Measurements from ENCODE around the gene PNPLA8. TPM values are rescaled to one million over a fixed set of nuclear protein-coding genes. Genes with fewer than 3 reads are reported as not detected.

Gene PNPLA8
- total RNA-seq, 1 experiment from 2014 or later, result 19.2 TPM

- TF ChIP-seq, protein P1, sequence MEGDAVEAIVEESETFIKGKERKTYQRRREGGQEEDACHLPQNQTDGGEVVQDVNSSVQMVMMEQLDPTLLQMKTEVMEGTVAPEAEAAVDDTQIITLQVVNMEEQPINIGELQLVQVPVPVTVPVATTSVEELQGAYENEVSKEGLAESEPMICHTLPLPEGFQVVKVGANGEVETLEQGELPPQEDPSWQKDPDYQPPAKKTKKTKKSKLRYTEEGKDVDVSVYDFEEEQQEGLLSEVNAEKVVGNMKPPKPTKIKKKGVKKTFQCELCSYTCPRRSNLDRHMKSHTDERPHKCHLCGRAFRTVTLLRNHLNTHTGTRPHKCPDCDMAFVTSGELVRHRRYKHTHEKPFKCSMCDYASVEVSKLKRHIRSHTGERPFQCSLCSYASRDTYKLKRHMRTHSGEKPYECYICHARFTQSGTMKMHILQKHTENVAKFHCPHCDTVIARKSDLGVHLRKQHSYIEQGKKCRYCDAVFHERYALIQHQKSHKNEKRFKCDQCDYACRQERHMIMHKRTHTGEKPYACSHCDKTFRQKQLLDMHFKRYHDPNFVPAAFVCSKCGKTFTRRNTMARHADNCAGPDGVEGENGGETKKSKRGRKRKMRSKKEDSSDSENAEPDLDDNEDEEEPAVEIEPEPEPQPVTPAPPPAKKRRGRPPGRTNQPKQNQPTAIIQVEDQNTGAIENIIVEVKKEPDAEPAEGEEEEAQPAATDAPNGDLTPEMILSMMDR (conservative IDR thresholded peaks at IDR 0.05; ENCODE audit: low read depth, low read length), result no peak
- no peak for TF ChIP-seq EZH2 (IDR thresholded peaks at IDR 0.05; ENCODE audit: borderline replicate concordance, low read depth, low read length, poor library complexity, severe bottlenecking)
- ChIA-PET POLR2A (ENCODE audit: low non-redundant PET) (no interaction called here), CTCF (interaction anchor here (0.6 kb wide), 1 partner anchor 9 kb away, joined by 10 read pairs; no protein-coding TSS in a partner anchor)
- H3K9me3 ChIP-seq (ENCODE audit: low read depth, low read length, poor library complexity, severe bottlenecking), result no peaks in the 10 kb centered on the region
- no peaks in the 10 kb centered on the region for H3K27me3 ChIP-seq (replicated peaks; ENCODE audit: insufficient read depth, low read depth, low read length, poor library complexity)
- H3K4me1 ChIP-seq (ENCODE audit: insufficient read depth, low read length, poor library complexity, severe bottlenecking), result peaks cover 7% of the 10 kb centered on the region
- BruUV-seq (replicated peaks), result no TSS peak
- intact Hi-C loops (cut with micrococcal nuclease; ENCODE audit: unreplicated experiment), result no loop called here
- H3K27ac ChIP-seq (ENCODE audit: low read depth, low read length, poor library complexity, severe bottlenecking), result no peak overlapping the region
- no peaks in the 10 kb centered on the region for H3K36me3 ChIP-seq (ENCODE audit: insufficient read depth, low read length, poor library complexity, severe bottlenecking)
- no peak overlapping the region for H3K4me3 ChIP-seq (ENCODE audit: low read depth, low read length, poor library complexity, severe bottlenecking)
- DNase-seq (ENCODE audit: low spot score), result no peak
Measured at GRCh38 chr7:108463613-108464012, 62.3 kb downstream of the PNPLA8 start.

GRCh38 chr7:108461840-108462239 lies 64.1 kb downstream of the PNPLA8 start:
- intact Hi-C loops (cut with micrococcal nuclease; ENCODE audit: unreplicated experiment), result no loop called here
- no peak overlapping the region for H3K4me3 ChIP-seq (ENCODE audit: low read depth, low read length, poor library complexity, severe bottlenecking)
- H3K4me1 ChIP-seq (ENCODE audit: insufficient read depth, low read length, poor library complexity, severe bottlenecking), result peaks cover 7% of the 10 kb centered on the region
- no peaks in the 10 kb centered on the region for H3K9me3 ChIP-seq (ENCODE audit: low read depth, low read length, poor library complexity, severe bottlenecking)
- no peaks in the 10 kb centered on the region for H3K36me3 ChIP-seq (ENCODE audit: insufficient read depth, low read length, poor library complexity, severe bottlenecking)
- H3K27ac ChIP-seq (ENCODE audit: low read depth, low read length, poor library complexity, severe bottlenecking), result no peak overlapping the region
- no TSS peak for BruUV-seq (replicated peaks)
- ChIA-PET POLR2A (ENCODE audit: low non-redundant PET) (no interaction called here), CTCF (no interaction called here)
- TF ChIP-seq, protein P1 (conservative IDR thresholded peaks at IDR 0.05; ENCODE audit: low read depth, low read length), result no peak
- TF ChIP-seq EZH2 (IDR thresholded peaks at IDR 0.05; ENCODE audit: borderline replicate concordance, low read depth, low read length, poor library complexity, severe bottlenecking), result no peak
- H3K27me3 ChIP-seq (replicated peaks; ENCODE audit: insufficient read depth, low read depth, low read length, poor library complexity), result no peaks in the 10 kb centered on the region
- DNase-seq (ENCODE audit: low spot score), result no peak

GRCh38 chr7:108460964-108461363 lies 65.0 kb downstream of the PNPLA8 start:
- intact Hi-C loops (cut with micrococcal nuclease; ENCODE audit: unreplicated experiment), result loop anchor here (1.0 kb wide), 1 partner anchor 280 kb away; no protein-coding TSS in a partner anchor
- CTCF ChIA-PET, result no interaction called here

More at GRCh38 chr7:108460964-108461363, 65.0 kb downstream of the PNPLA8 start:
- H3K27me3 ChIP-seq (replicated peaks; ENCODE audit: insufficient read depth, low read depth, low read length, poor library complexity), result no peaks in the 10 kb centered on the region
- H3K4me3 ChIP-seq (ENCODE audit: low read depth, low read length, poor library complexity, severe bottlenecking), result no peak overlapping the region
- POLR2A ChIA-PET (ENCODE audit: low non-redundant PET), result no interaction called here
- DNase-seq (ENCODE audit: low spot score), result no peak
- H3K4me1 ChIP-seq (ENCODE audit: insufficient read depth, low read length, poor library complexity, severe bottlenecking), result peaks cover 7% of the 10 kb centered on the region
- BruUV-seq (replicated peaks), result no TSS peak
- no peaks in the 10 kb centered on the region for H3K36me3 ChIP-seq (ENCODE audit: insufficient read depth, low read length, poor library complexity, severe bottlenecking)
- no peak overlapping the region for H3K27ac ChIP-seq (ENCODE audit: low read depth, low read length, poor library complexity, severe bottlenecking)
- TF ChIP-seq, protein P1 (conservative IDR thresholded peaks at IDR 0.05; ENCODE audit: low read depth, low read length), result no peak
- TF ChIP-seq EZH2 (IDR thresholded peaks at IDR 0.05; ENCODE audit: borderline replicate concordance, low read depth, low read length, poor library complexity, severe bottlenecking), result no peak
- H3K9me3 ChIP-seq (ENCODE audit: low read depth, low read length, poor library complexity, severe bottlenecking), result no peaks in the 10 kb centered on the region

Measured in A673 (cell line).